Stimulated activated effector memory CD8-positive, alpha-beta T cell treated with anti-CD3 and anti-CD28 coated beads, Interleukin-12 subunit alpha, Interleukin-12 subunit beta, amount 100 ng/mL, for 72 hours (primary cell): Measurements from ENCODE around the gene PRR20G.
A peak's percentile ranks its signal among the peaks of the same experiment; 100 is the strongest.

Experiments
- ATAC-seq: fragments of 150-1000 bp; cut with Tn5 transposase; 2 replicates; pipeline ENCODE4 v1.10.0; 2021
- DNase-seq, 2 donors: peaks; one replicate each; pipeline ENCODE4 v3.0.0; 2021 to 2022; ENCODE audit warnings: low spot score in 2 of 2
- H3K27ac Mint-ChIP-seq: one replicate; pipeline ENCODE4 v1.8.0; 2022; ENCODE audit warnings: mild to moderate bottlenecking, mixed read lengths
- H3K36me3 Mint-ChIP-seq: one replicate; pipeline ENCODE4 v1.8.0; 2022; ENCODE audit warnings: mild to moderate bottlenecking, mixed read lengths
- H3K4me1 Mint-ChIP-seq: one replicate; pipeline ENCODE4 v1.8.0; 2022; ENCODE audit warnings: mixed read lengths
- H3K4me3 Mint-ChIP-seq: one replicate; pipeline ENCODE4 v1.8.0; 2022; ENCODE audit warnings: mild to moderate bottlenecking, mixed read lengths
- H3K9me3 Mint-ChIP-seq: one replicate; pipeline ENCODE4 v1.8.0; 2022; ENCODE audit warnings: mixed read lengths

Gene PRR20G

DNA sequence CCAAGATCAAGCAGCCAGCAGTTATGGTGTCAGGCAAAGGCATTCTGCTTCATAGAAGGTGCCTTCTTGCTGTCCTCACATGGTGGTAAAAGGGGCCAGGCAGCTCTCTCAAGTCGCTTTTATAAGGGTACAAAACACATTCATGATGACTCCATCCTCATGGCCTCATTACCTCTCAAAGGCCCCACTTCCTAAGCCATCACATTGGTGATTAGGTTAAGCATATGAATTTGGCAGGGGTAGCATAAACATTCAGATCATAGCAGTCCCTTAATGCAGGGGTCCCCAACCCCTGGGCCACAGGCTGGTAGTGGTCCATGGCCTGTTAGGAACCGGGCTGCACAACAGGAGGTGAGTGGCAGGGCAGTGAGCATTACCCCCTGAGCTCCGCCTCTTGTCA lies 52.1 kb downstream of the PRR20G start:
- no peak for DNase-seq
- Mint-ChIP-seq H3K9me3 (peaks cover 4% of the 10 kb centered on the region), H3K4me1 (no peaks in the 10 kb centered on the region), H3K4me3 (no peak overlapping the region), H3K27ac (no peak overlapping the region), H3K36me3 (no peaks in the 10 kb centered on the region)
- ATAC-seq = no peak

DNA sequence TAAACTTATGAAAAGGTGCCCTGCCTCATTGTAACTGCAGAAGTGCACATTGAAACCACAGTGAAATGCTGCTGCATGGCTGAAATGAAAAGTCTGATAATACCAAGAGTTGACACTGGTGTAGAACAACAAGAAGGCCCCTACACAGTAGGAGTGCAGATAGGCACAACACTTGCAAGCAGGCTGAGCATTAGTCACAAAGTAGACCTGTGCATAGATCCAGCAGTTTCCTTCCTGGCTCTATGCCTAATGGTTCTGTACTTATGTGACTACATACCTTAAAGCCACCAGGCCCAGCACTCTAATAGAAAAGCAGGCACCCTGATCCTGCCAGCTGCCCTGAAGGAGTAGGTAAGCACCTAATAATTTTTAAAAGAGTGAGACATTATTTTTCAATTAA lies 53.1 kb downstream of the PRR20G start:
- H3K36me3 Mint-ChIP-seq = no peaks in the 10 kb centered on the region
- H3K4me1 Mint-ChIP-seq = no peaks in the 10 kb centered on the region
- DNase-seq (peak in 1 of 2 donors; percentile 35), ATAC-seq (no peak)
- H3K27ac Mint-ChIP-seq = no peak overlapping the region
- no peak overlapping the region for H3K4me3 Mint-ChIP-seq
- H3K9me3 Mint-ChIP-seq = peaks cover 4% of the 10 kb centered on the region
